Spleen (tissue), 11 donors: ENCODE measurements around the gene INKA2. TPM values are rescaled to one million over a fixed set of nuclear protein-coding genes. Genes with fewer than 3 reads are reported as not detected.

Experiments
- DNase-seq: peaks from one replicate; pipeline ENCODE4 v3.0.0-alpha.2; 2020
- H3K27ac ChIP-seq, 8 donors: fragments of 200-600 bp; sonication (generic) in 7 of 8; 1 replicate in 4 of 8; 2 replicates in 4 of 8; pipeline versions ENCODE4 v1.5.0 to v1.8.0; 2016 to 2021; ENCODE audit warnings: inconsistent platforms in 4 of 8, mild to moderate bottlenecking in 4 of 8, moderate library complexity in 1 of 8
- H3K27me3 ChIP-seq, 7 donors: fragments of 200-600 bp; sonication (generic) in 6 of 7; replicated peaks in 1 of 7; 1 replicate in 4 of 7; 2 replicates in 3 of 7; pipeline versions ENCODE4 v1.5.0 to v1.8.0; 2016 to 2021; ENCODE audit warnings: inconsistent platforms in 3 of 7, mild to moderate bottlenecking in 1 of 7
- H3K36me3 ChIP-seq, 6 donors: fragments of 200-600 bp; sonication (generic) in 5 of 6; 1 replicate in 4 of 6; 2 replicates in 2 of 6; pipeline versions ENCODE4 v1.5.0 to v1.8.0; 2016 to 2021; ENCODE audit warnings: inconsistent platforms in 2 of 6
- H3K4me1 ChIP-seq, 6 donors: fragments of 200-600 bp; sonication (generic) in 5 of 6; 1 replicate in 3 of 6; 2 replicates in 3 of 6; pipeline versions ENCODE4 v1.5.0 to v1.8.0; 2016 to 2021; ENCODE audit warnings: inconsistent platforms in 3 of 6
- H3K4me3 ChIP-seq, 8 donors: fragments of 200-600 bp; sonication (generic) in 7 of 8; 1 replicate in 4 of 8; 2 replicates in 4 of 8; pipeline versions ENCODE4 v1.5.0 to v1.8.0; 2016 to 2021; ENCODE audit warnings: inconsistent platforms in 4 of 8, mild to moderate bottlenecking in 4 of 8, moderate library complexity in 2 of 8
- H3K9me3 ChIP-seq, 8 donors: fragments of 200-600 bp; sonication (generic) in 7 of 8; 1 replicate in 4 of 8; 2 replicates in 4 of 8; pipeline versions ENCODE4 v1.5.0 to v1.8.0; 2016 to 2021; ENCODE audit warnings: inconsistent platforms in 4 of 8
- CTCF ChIP-seq, 11 experiments: fragments of 200-600 bp in 7 of 11; fragments of 450-650 bp in 4 of 11; sonication (generic) in 4 of 11; IDR thresholded peaks in 8 of 11; conservative IDR thresholded peaks in 3 of 11; 1 replicate in 7 of 11; 2 replicates in 4 of 11; pipeline versions ENCODE4 v1.4.0 to v1.8.0; 2016 to 2021; ENCODE audit warnings: antibody characterized with exemption in 11 of 11, inconsistent platforms in 4 of 11, mild to moderate bottlenecking in 1 of 11
- POLR2A ChIP-seq, 3 donors: fragments of 450-650 bp; IDR thresholded peaks; one replicate each; pipeline ENCODE4 v1.5.1; 2017; ENCODE audit warnings: antibody characterized with exemption in 3 of 3, mild to moderate bottlenecking in 1 of 3
- POLR2AphosphoS5 ChIP-seq, 3 donors: sonication (generic); formaldehyde crosslinking; IDR thresholded peaks; one replicate each; pipeline ENCODE4 v1.5.1; 2017; ENCODE audit warnings: antibody characterized with exemption in 3 of 3
- WGBS, 5 donors: extraction: QIAGEN DNeasy Blood & Tissue Kit in 3 of 5; methylation state at CpG; one replicate each; pipeline versions ENCODE4 v1.1.5 to v1.1.7; 2013 to 2018; 5-methylcytosine and 5-hydroxymethylcytosine counted together
- intact Hi-C: fragments of 100-400 bp; cut with DNase I; formaldehyde crosslinking; loops from one replicate; pipeline ENCODE4 v1.15.0; 2023; ENCODE audit warnings: low total_unique reads
- polyA plus RNA-seq, 3 donors: library from polyadenylated mRNA; stranded (reverse); fragments of 200-250 nt; gene quantifications; one replicate each; pipeline ENCODE4 v1.2.1, GENCODE V29; 2013
- total RNA-seq, 7 donors: library from RNA; depleted of rRNA in 3 of 7; stranded (reverse); fragments of >200 nt in 3 of 7; fragmentation: NEBNext Ultra II Directional in 4 of 7; extraction: Animal tissue kit (Norgen Biotek cat#: 25700) in 4 of 7; gene quantifications; one replicate each; pipeline versions ENCODE4 v1.1.0 to v1.2.1, GENCODE V29; 2016 to 2021
- donor health status: healthy with polysubstance abuse.
- donor health status: DM: no; HTN: no; CAD: no; lungs with moderate emphysema.
- donor health status: DM: no; HTN: no; CAD: no.
- donor health status: Bipolar disorder and iron deficiency.
- donor health status: healthy.
- donor health status: DM: no; HTN: no; CAD: no.
- donor health status: DM: yes; HTN: yes; CAD: no.

The INKA2 gene
- total and polyA plus RNA-seq, 10 donors: 0.41 to 12.5 (median 6.4) TPM

- WGBS, 5 donors: 82 to 95% (median 91%) methylated on average over 4 of the region's 4 CpGs
- peaks cover 0 to 32% (median 4%) of the 10 kb centered on the region in 7 donors for H3K27me3 ChIP-seq
- H3K27ac ChIP-seq: peak overlapping the region in 5 of 8 donors; percentile 44 to 98 (median 90)
- no peak overlapping the region for H3K4me3 ChIP-seq
- TF ChIP-seq CTCF (IDR thresholded peaks at IDR 0.05 in 8 of 11, conservative IDR thresholded peaks at IDR 0.05 in 3 of 11): no peak
- TF ChIP-seq POLR2AphosphoS5 (IDR thresholded peaks at IDR 0.05): no peak
- TF ChIP-seq POLR2A (IDR thresholded peaks at IDR 0.05): no peak
- intact Hi-C loops: no loop called here
- no peaks in the 10 kb centered on the region for H3K9me3 ChIP-seq
- peaks cover 11 to 96% (median 64%) of the 10 kb centered on the region in 6 donors for H3K4me1 ChIP-seq
- no peaks in the 10 kb centered on the region for H3K36me3 ChIP-seq
- no peak for DNase-seq
Measured at GRCh38 chr1:111735321-111735720, 3.9 kb downstream of the INKA2 start.

- DNase-seq: no peak
- Histone ChIP-seq H3K36me3 (no peaks in the 10 kb centered on the region), H3K9me3 (no peaks in the 10 kb centered on the region), H3K4me3 (peak overlapping the region in 1 of 8 donors; percentile 49), H3K27me3 (peaks cover 0 to 27% (median 0%) of the 10 kb centered on the region in 7 donors), H3K4me1 (peaks cover 11 to 92% (median 62%) of the 10 kb centered on the region in 6 donors), H3K27ac (peak overlapping the region in 5 of 8 donors; percentile 82 to 98 (median 90))
- intact Hi-C loops: no loop called here
- no peak for TF ChIP-seq POLR2AphosphoS5 (IDR thresholded peaks at IDR 0.05)
- TF ChIP-seq CTCF (IDR thresholded peaks at IDR 0.05 in 8 of 11, conservative IDR thresholded peaks at IDR 0.05 in 3 of 11): no peak
- no peak for TF ChIP-seq POLR2A (IDR thresholded peaks at IDR 0.05)
- 82 to 90% (median 86%) methylated on average over 3 of the region's 3 CpGs for WGBS, 5 donors
Measured at GRCh38 chr1:111734856-111735255, 4.3 kb downstream of the INKA2 start.

- intact Hi-C loops: no loop called here
- peak overlapping the region in 7 of 8 donors; percentile 73 to 98 (median 85) for H3K27ac ChIP-seq
- TF ChIP-seq POLR2AphosphoS5 (IDR thresholded peaks at IDR 0.05) (no peak), POLR2A (IDR thresholded peaks at IDR 0.05) (no peak), CTCF (IDR thresholded peaks at IDR 0.05 in 8 of 11, conservative IDR thresholded peaks at IDR 0.05 in 3 of 11) (no peak)
- H3K27me3 ChIP-seq: peaks cover 0 to 23% (median 0%) of the 10 kb centered on the region in 7 donors
- no peaks in the 10 kb centered on the region for H3K36me3 ChIP-seq
- H3K9me3 ChIP-seq: no peaks in the 10 kb centered on the region
- 81 to 95% (median 88%) methylated on average over 3 of the region's 3 CpGs for WGBS, 5 donors
- H3K4me3 ChIP-seq: peak overlapping the region in 1 of 8 donors; percentile 49
- no peak for DNase-seq
- H3K4me1 ChIP-seq: peaks cover 11 to 88% (median 60%) of the 10 kb centered on the region in 6 donors
Measured at GRCh38 chr1:111734426-111734825, 4.8 kb downstream of the INKA2 start.

- DNase-seq: no peak
- Histone ChIP-seq H3K4me3 (peak overlapping the region in 1 of 8 donors; percentile 49), H3K9me3 (no peaks in the 10 kb centered on the region), H3K4me1 (peaks cover 11 to 83% (median 59%) of the 10 kb centered on the region in 6 donors), H3K27me3 (peaks cover 0 to 21% (median 0%) of the 10 kb centered on the region in 7 donors), H3K27ac (peak overlapping the region; percentile 24 to 98 (median 84)), H3K36me3 (no peaks in the 10 kb centered on the region)
- intact Hi-C loops: no loop called here
- WGBS, 5 donors: 43 to 71% (median 50%) methylated on average over 5 of the region's 5 CpGs
- TF ChIP-seq CTCF (IDR thresholded peaks at IDR 0.05 in 8 of 11, conservative IDR thresholded peaks at IDR 0.05 in 3 of 11): no peak
- TF ChIP-seq POLR2AphosphoS5 (IDR thresholded peaks at IDR 0.05): peak in 1 of 3 donors; percentile 28
Measured at GRCh38 chr1:111733992-111734341, 5.2 kb downstream of the INKA2 start.
